Ishikawa (cell line): Measurements from ENCODE around the gene DDHD1.

Experiments
- CEBPB ChIP-seq: IDR thresholded peaks from 2 replicates; pipeline ENCODE4 v1.6.1; 2012
- CREB1 ChIP-seq: IDR thresholded peaks from 2 replicates; pipeline ENCODE4 v1.6.1; 2012; ENCODE audit warnings: low read depth
- EGR1 ChIP-seq: IDR thresholded peaks from 2 replicates; pipeline ENCODE4 v1.6.1; 2012
- EP300 ChIP-seq: IDR thresholded peaks from 2 replicates; pipeline ENCODE4 v1.6.1; 2012; ENCODE audit warnings: borderline replicate concordance
- FOXM1 ChIP-seq: IDR thresholded peaks from 2 replicates; pipeline ENCODE4 v1.6.1; 2012; ENCODE audit warnings: low read depth, borderline replicate concordance
- MAX ChIP-seq: IDR thresholded peaks from 2 replicates; pipeline ENCODE4 v1.6.1; 2012
- NFIC ChIP-seq: IDR thresholded peaks from 2 replicates; pipeline ENCODE4 v1.6.1; 2012
- RAD21 ChIP-seq: IDR thresholded peaks from 2 replicates; pipeline ENCODE4 v1.6.1; 2012; ENCODE audit warnings: low read depth
- REST ChIP-seq: IDR thresholded peaks from 2 replicates; pipeline ENCODE4 v1.6.1; 2012; ENCODE audit warnings: low read depth, mild to moderate bottlenecking
- TAF1 ChIP-seq: IDR thresholded peaks from 2 replicates; pipeline ENCODE4 v1.6.1; 2012; ENCODE audit warnings: low read depth, mild to moderate bottlenecking
- TCF12 ChIP-seq: IDR thresholded peaks from 2 replicates; pipeline ENCODE4 v1.6.1; 2012; ENCODE audit warnings: low read depth
- TEAD4 ChIP-seq: IDR thresholded peaks from 2 replicates; pipeline ENCODE4 v1.6.1; 2012
- USF1 ChIP-seq: IDR thresholded peaks from 2 replicates; pipeline ENCODE4 v1.6.1; 2012
- YY1 ChIP-seq: IDR thresholded peaks from 2 replicates; pipeline ENCODE4 v1.6.1; 2012; ENCODE audit warnings: low read depth
- ZBTB7A ChIP-seq: IDR thresholded peaks from 2 replicates; pipeline ENCODE4 v1.6.1; 2012; ENCODE audit warnings: low read depth

The DDHD1 gene

GRCh38 chr14:53124786-53125185, 28.3 kb downstream of the DDHD1 start:
- TF ChIP-seq ZBTB7A, result no peak
- TF ChIP-seq FOXM1, result no peak
- TF ChIP-seq TEAD4, result no peak
- no peak for TF ChIP-seq TCF12
- TF ChIP-seq MAX, result no peak
- peak; percentile 22; the same call in 1 of the 2 replicates for TF ChIP-seq EGR1
- no peak for TF ChIP-seq YY1

GRCh38 chr14:53113989-53114388, 39.1 kb downstream of the DDHD1 start:
- TF ChIP-seq TCF12 (no peak), MAX (no peak)

GRCh38 chr14:53110096-53110495, 43.0 kb downstream of the DDHD1 start:
- TF ChIP-seq EP300 (no peak), RAD21 (no peak), NFIC (no peak), TAF1 (no peak), REST (no peak), USF1 (no peak), EGR1 (no peak)

- TF ChIP-seq YY1 (no peak), REST (no peak), TCF12 (no peak), TEAD4 (no peak), TAF1 (no peak), FOXM1 (no peak), EGR1 (no peak), CREB1 (no peak), ZBTB7A (no peak), CEBPB (no peak), RAD21 (no peak), MAX (no peak), EP300 (no peak)
These were observed 43.8 kb downstream of the DDHD1 start for GRCh38 chr14:53109105-53110041.

GRCh38 chr14:53108292-53109104, 44.6 kb downstream of the DDHD1 start:
- no peak for TF ChIP-seq RAD21

GRCh38 chr14:53106768-53107167, 46.4 kb downstream of the DDHD1 start:
- TF ChIP-seq ZBTB7A, result no peak
- no peak for TF ChIP-seq CEBPB
- TF ChIP-seq RAD21, result no peak
- no peak for TF ChIP-seq CREB1
- TF ChIP-seq TCF12, result no peak
- TF ChIP-seq YY1, result no peak
- TF ChIP-seq FOXM1, result no peak
- no peak for TF ChIP-seq USF1
- TF ChIP-seq REST, result no peak
- TF ChIP-seq EGR1, result no peak
- no peak for TF ChIP-seq MAX
- TF ChIP-seq EP300, result no peak
- TF ChIP-seq NFIC, result no peak
- TF ChIP-seq TAF1, result no peak
- TF ChIP-seq TEAD4, result no peak
